ENCODE data around the gene NAALAD2. TPM values are rescaled to one million over a fixed set of nuclear protein-coding genes. Genes with fewer than 3 reads are reported as not detected.
"Not testable (repeated sequence)": the region's sequence is repeated elsewhere in the genome, so short reads cannot be mapped to it uniquely, and the experiment has no call there.

Gene NAALAD2
- polyA plus RNA-seq (2011; rRNA removed) = not detected in 2 replicates
- not detected in 2 replicates for polyA minus RNA-seq (2011; rRNA and poly(A)+ RNA removed)

DNA sequence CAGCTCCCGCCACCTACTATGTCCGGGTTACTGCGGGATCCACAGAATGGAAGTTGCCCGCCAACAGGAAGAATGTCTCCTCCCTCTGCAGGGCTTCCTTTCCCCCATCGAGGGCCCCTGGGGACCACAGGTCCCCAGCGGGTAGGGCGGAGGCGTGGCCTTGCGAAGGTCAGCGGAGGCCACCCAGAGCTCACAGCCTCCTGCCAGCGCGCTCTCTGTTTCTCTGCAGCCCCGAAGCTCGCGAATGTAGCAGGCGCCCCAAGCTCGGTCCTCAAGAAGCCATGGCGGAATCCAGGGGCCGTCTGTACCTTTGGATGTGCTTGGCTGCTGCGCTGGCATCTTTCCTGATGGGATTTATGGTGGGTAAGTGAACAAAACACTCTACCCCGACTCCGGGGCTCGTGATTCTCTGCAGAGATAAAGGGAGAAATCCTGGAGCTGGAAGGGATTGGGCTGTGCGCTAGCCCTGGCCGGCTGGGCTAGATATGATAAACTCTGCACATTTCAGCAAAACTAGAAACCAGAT is at the start of gene NAALAD2:
Gene NAALAD2, plus strand, starts transcription at position 186 of the 526 bp plus-strand sequence. Its CDS starts 96 bp downstream, at position 282.
- Histone ChIP-seq H3K36me3 (ENCODE audit: control insufficient read depth, insufficient read depth, low read length) (no peaks in the 10 kb centered on the region), H3K4me3 (ENCODE audit: low read depth, low read length) (peak within 1 kb of the TSS; percentile 40), H3K27me3 (ENCODE audit: control insufficient read depth, insufficient read depth, low read length) (no peaks in the 10 kb centered on the region)
- DNase-seq (ENCODE audit: low read depth) = no peak
- POLR2A ChIA-PET = interaction anchor here (0.7 kb wide), 1 partner anchor 922 kb away, joined by 3 read pairs; no protein-coding TSS in a partner anchor
- no peak for TF ChIP-seq CTCF (IDR thresholded peaks at IDR 0.05; ENCODE audit: insufficient read depth, low read depth, low read length)
- CTCF ChIA-PET = no interaction called here

GRCh38 chr11:90085650-90086049 is 48.8 kb upstream of the NAALAD2 start, which contains the start of gene UBTFL1:
Gene UBTFL1 (plus strand): TSS chr11:90085950. CDS start chr11:90085950, 0 bp downstream.
- CTCF ChIA-PET; H3K36me3 ChIP-seq (ENCODE audit: control insufficient read depth, insufficient read depth, low read length); H3K4me3 ChIP-seq (ENCODE audit: low read depth, low read length); H3K27me3 ChIP-seq (ENCODE audit: control insufficient read depth, insufficient read depth, low read length); POLR2A ChIA-PET; DNase-seq (ENCODE audit: low read depth): not testable (repeated sequence)

GRCh38 chr11:90088731-90089130 is 45.7 kb upstream of the NAALAD2 start:
- H3K4me3 ChIP-seq (ENCODE audit: low read depth, low read length); H3K36me3 ChIP-seq (ENCODE audit: control insufficient read depth, insufficient read depth, low read length); DNase-seq (ENCODE audit: low read depth); H3K27me3 ChIP-seq (ENCODE audit: control insufficient read depth, insufficient read depth, low read length); POLR2A ChIA-PET; CTCF ChIA-PET: not testable (repeated sequence)

- H3K27me3 ChIP-seq (ENCODE audit: control insufficient read depth, insufficient read depth, low read length); POLR2A ChIA-PET; DNase-seq (ENCODE audit: low read depth); CTCF ChIA-PET; H3K36me3 ChIP-seq (ENCODE audit: control insufficient read depth, insufficient read depth, low read length); H3K4me3 ChIP-seq (ENCODE audit: low read depth, low read length): not testable (repeated sequence)
These were observed 39.1 kb upstream of the NAALAD2 start for GRCh38 chr11:90095230-90095924.

DNA sequence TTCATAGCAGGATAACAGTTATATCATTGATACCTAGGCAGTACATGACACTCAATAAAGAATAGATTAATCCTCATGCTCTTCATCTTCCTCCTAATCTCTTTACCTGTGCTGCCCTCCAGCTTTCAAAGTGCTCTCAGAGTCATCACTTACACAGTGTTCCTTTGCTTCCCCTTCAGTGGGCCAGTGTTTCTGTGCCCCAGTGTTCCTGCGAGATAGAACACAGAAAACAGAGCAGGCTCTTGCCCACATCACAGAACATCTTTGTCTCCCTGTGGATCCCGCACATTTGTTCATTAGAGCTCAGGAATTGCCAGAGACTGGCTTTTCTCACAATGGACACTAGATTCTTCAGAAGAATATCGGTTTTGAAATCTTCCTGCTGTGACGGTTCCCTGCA is 36.2 kb upstream of the NAALAD2 start:
- POLR2A ChIA-PET; CTCF ChIA-PET; H3K27me3 ChIP-seq (ENCODE audit: control insufficient read depth, insufficient read depth, low read length); H3K36me3 ChIP-seq (ENCODE audit: control insufficient read depth, insufficient read depth, low read length); H3K4me3 ChIP-seq (ENCODE audit: low read depth, low read length); DNase-seq (ENCODE audit: low read depth): not testable (repeated sequence)

- no peaks in the 10 kb centered on the region for H3K36me3 ChIP-seq (ENCODE audit: control insufficient read depth, insufficient read depth, low read length)
- H3K4me3 ChIP-seq (ENCODE audit: low read depth, low read length) = no peak overlapping the region
- H3K27me3 ChIP-seq (ENCODE audit: control insufficient read depth, insufficient read depth, low read length) = no peaks in the 10 kb centered on the region
- ChIA-PET POLR2A (no interaction called here), CTCF (no interaction called here)
- TF ChIP-seq CTCF (IDR thresholded peaks at IDR 0.05; ENCODE audit: insufficient read depth, low read depth, low read length) = no peak
- no peak for DNase-seq (ENCODE audit: low read depth)
These were observed 34.0 kb upstream of the NAALAD2 start for GRCh38 chr11:90100431-90100830.

GRCh38 chr11:90113541-90113940 is 20.9 kb upstream of the NAALAD2 start:
- DNase-seq (ENCODE audit: low read depth) = no peak
- no peaks in the 10 kb centered on the region for H3K27me3 ChIP-seq (ENCODE audit: control insufficient read depth, insufficient read depth, low read length)
- peak; percentile 18; the same call in 1 of the 2 replicates for TF ChIP-seq CTCF (IDR thresholded peaks at IDR 0.05; ENCODE audit: insufficient read depth, low read depth, low read length)
- POLR2A ChIA-PET = no interaction called here
- no peaks in the 10 kb centered on the region for H3K36me3 ChIP-seq (ENCODE audit: control insufficient read depth, insufficient read depth, low read length)
- no peak overlapping the region for H3K4me3 ChIP-seq (ENCODE audit: low read depth, low read length)
- CTCF ChIA-PET = interaction anchor here (0.7 to 1.4 kb wide), 2 partner anchors 10 to 22 kb away, joined by 3 read pairs; no protein-coding TSS in a partner anchor

Measured in BJ (cell line).